NCI-H1694 treated with DMSO at 0.1 percent for 48 hours (cell line): ENCODE measurements around the gene GLP2R.
"Not testable (repeated sequence)": the region's sequence is repeated elsewhere in the genome, so short reads cannot be mapped to it uniquely, and the experiment has no call there.

Experiments
- DNase-seq: peaks from one replicate; lab custom pipeline; 2025; lab: John Stamatoyannopoulos, UW

Gene GLP2R

GRCh38 chr17:9825641-9826150 lies at the start of gene GLP2R:
Gene GLP2R (plus strand): TSS chr17:9825924. CDS start chr17:9826064, 140 bp downstream.
- no peak for DNase-seq

- no peak for DNase-seq
Measured at GRCh38 chr17:9776911-9777310, 48.8 kb upstream of the GLP2R start.

GRCh38 chr17:9780552-9780951 lies 45.2 kb upstream of the GLP2R start:
- DNase-seq, result no peak

GRCh38 chr17:9783050-9783449 lies 42.7 kb upstream of the GLP2R start:
- DNase-seq, result no peak

- not testable (repeated sequence) for DNase-seq
Measured at GRCh38 chr17:9783465-9783864, 42.3 kb upstream of the GLP2R start.

- no peak for DNase-seq
Measured at GRCh38 chr17:9784544-9784943, 41.2 kb upstream of the GLP2R start.

- no peak for DNase-seq
Measured at GRCh38 chr17:9788601-9789000, 37.1 kb upstream of the GLP2R start.

- DNase-seq, result no peak
Measured at GRCh38 chr17:9790316-9790715, 35.4 kb upstream of the GLP2R start.

- DNase-seq, result no peak
Measured at GRCh38 chr17:9790889-9791876, 34.5 kb upstream of the GLP2R start, which contains the start of gene DHRS7C. Gene DHRS7C (minus strand): TSS chr17:9791592. CDS start chr17:9791284, 308 bp downstream.

GRCh38 chr17:9792181-9792840 lies 33.4 kb upstream of the GLP2R start:
- DNase-seq, result no peak

GRCh38 chr17:9798008-9798407 lies 27.7 kb upstream of the GLP2R start:
- DNase-seq, result no peak

- no peak for DNase-seq
Measured at GRCh38 chr17:9798724-9799123, 27.0 kb upstream of the GLP2R start.

- no peak for DNase-seq
Measured at GRCh38 chr17:9801505-9801904, 24.2 kb upstream of the GLP2R start.

GRCh38 chr17:9802294-9802693 lies 23.4 kb upstream of the GLP2R start:
- no peak for DNase-seq

GRCh38 chr17:9802697-9803096 lies 23.0 kb upstream of the GLP2R start:
- DNase-seq, result no peak

GRCh38 chr17:9805769-9806168 lies 20.0 kb upstream of the GLP2R start:
- DNase-seq, result no peak

- DNase-seq, result no peak
Measured at GRCh38 chr17:9806699-9807098, 19.0 kb upstream of the GLP2R start.

- no peak for DNase-seq
Measured at GRCh38 chr17:9809409-9809808, 16.3 kb upstream of the GLP2R start.

GRCh38 chr17:9810100-9810949 lies 15.4 kb upstream of the GLP2R start:
- no peak for DNase-seq

GRCh38 chr17:9811086-9811485 lies 14.6 kb upstream of the GLP2R start:
- DNase-seq, result no peak

GRCh38 chr17:9811537-9811936 lies 14.2 kb upstream of the GLP2R start:
- no peak for DNase-seq

GRCh38 chr17:9813166-9813565 lies 12.6 kb upstream of the GLP2R start:
- no peak for DNase-seq
